Neural progenitor cell (in vitro differentiated cells): Measurements from ENCODE around the gene TMEM238.

ENCODE experiments used
- CTCF ChIP-seq: fragments of 200-600 bp; sonication (generic); IDR thresholded peaks from 2 replicates; pipeline ENCODE4 v1.5.1; 2017; ENCODE audit warnings: antibody characterized with exemption, mild to moderate bottlenecking
- EZH2 ChIP-seq: fragments of 200-600 bp; sonication (generic); IDR thresholded peaks from 2 replicates; pipeline ENCODE4 v1.6.1; 2017; ENCODE audit warnings: antibody characterized with exemption, mild to moderate bottlenecking, moderate library complexity

- no peak for TF ChIP-seq CTCF
- TF ChIP-seq EZH2, result no peak
These were observed 7.9 kb upstream of the TMEM238 start for GRCh38 chr19:55391702-55392615.
